ENCODE results near the gene NME4.

GRCh38 chr16:444027-444426 is 47.0 kb downstream of the NME4 start:
- TF ChIP-seq POLR2A (IDR thresholded peaks at IDR 0.05; ENCODE audit: low read length) (no peak), GATA1 (IDR thresholded peaks at IDR 0.05; ENCODE audit: low read depth, low read length) (no peak)
